Measurements from ENCODE around the gene PDLIM7.

Gene PDLIM7

GRCh38 chr5:177524539-177524900 is 27.1 kb upstream of the PDLIM7 start:
- no peak for DNase-seq

DNA sequence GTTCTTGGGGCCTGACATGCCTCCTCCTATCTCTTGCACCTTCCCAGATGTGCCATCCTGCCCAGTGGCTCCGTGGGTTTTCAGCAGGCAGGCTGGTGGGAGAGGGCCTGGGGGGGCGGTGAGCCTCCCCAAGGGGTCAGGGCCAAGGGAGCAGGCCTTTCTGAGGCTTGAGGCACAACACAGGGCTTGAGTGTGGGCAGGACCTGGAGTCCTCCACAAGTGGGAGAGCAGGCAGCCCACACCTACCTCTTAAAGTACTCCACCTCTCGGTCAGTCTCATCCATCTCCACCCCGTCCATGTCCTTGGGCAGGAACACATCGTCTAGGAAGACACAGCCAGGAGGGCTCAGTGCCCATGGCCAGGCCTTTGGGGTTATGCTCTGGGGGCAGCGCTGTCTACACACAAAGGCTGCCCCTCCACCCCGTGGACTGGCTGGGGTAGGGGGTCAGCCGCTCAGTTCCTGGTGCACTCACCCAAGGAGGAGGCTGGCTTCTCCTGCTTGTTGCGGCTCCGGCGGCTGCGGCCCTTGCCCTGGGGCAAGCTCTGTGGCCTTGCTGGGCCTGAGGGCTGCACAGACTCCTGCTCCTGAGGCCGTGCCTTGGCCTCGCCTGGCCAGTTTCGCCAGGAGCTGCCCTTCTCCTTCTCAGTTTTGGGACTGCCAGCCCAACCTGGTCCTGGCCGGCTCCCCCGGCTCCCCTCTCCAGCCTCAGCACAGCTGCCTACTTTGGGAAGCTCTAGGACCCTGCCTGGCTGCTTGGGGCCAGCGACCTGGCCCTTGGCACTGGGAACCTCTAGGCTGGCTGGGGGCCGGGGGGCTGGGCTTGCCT is 26.5 kb upstream of the PDLIM7 start:
- DNase-seq = no peak

DNA sequence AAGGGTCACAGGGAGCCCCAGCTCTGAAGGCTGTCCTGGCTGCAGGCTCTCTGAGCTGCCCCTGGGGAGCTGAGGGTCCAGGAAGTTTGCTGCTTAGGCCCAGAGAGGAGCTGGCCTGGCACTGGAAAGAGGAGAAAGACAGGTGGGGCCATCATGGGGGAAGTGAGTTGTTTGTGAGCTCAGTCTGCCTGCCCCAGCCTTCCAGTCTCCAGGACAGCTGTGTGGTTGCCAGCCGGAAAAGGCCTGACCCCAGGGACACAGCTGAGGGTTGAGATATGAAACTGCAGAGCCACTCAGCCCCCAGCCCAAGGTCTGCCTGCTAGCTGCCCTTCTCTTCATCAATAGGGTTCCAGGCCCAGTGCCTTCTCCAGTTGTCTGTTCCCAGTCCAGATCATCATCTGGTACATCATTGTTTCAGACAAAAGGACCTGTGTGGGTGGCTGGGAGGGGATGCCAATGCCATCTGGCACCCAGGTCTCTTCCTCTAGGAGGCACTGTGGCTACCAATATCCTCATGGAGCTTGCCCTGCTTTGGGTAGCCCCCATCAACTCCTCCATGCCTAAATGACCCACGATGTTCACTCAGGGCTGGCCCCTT is 23.6 kb upstream of the PDLIM7 start:
- no peak for DNase-seq

GRCh38 chr5:177520271-177520670 is 22.9 kb upstream of the PDLIM7 start:
- no peak for DNase-seq

DNA sequence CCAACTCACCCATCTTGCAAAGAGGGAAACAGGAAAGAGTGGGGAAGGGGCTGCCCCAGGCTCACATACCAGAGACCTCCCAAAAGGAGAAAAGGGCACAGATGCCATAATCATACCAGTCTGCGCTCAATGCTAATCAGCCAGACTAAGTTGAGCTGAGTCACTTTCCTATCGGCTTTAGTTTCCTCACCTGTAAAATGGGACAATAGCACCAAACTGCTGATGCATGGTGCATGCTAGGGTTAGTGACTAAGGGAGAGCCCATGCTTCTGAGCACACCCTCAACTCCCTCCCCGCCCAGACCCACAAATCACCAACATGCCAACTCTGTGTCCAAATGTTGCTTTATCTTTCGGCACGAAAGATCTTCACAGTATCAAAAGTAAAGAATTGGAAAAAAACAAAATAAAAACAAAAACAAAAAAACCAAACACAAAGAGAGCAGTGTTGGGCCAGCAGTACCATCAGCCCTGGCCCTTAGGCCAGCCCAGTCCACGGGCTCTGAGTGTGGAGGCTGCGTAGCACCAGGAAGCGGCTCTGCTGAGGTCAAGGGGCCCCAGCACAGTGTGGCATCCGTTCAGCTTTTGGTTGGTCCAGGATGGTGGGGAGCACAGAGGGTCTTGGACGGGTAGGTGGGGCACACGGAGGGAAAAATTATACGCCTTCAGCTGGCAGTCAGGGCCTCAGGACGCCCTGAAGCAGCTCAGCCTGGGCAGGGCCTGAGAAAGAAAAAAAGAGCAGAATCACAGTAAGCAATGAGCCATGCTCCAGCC is 22.2 kb upstream of the PDLIM7 start:
- no peak for DNase-seq

GRCh38 chr5:177516601-177517568 is 19.5 kb upstream of the PDLIM7 start, which contains the start of gene DDX41:
Gene DDX41 (minus strand): TSS chr5:177516961. CDS start chr5:177516945, 16 bp downstream.
- peak; percentile 93 for DNase-seq

GRCh38 chr5:177515580-177515979 is 18.2 kb upstream of the PDLIM7 start:
- DNase-seq = no peak

DNA sequence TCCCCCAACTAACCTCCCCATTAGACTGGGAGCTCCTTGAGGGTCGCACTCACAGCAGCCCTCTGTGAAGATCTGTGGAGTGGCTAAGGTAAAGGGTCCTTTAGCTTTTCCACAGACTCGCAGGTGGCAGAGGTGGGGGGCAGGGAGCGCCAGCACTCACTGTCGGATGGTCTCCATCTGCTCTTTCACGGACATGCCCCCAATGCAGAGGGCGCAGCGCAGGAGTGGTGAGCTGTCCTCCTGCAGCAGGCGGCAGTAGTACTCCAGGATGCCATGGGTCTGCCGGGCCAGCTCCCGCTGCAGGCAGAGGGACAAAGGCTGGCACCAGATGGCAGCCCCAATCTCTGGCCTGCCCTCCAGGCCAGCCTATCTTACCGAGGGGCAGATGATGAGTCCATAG is 17.1 kb upstream of the PDLIM7 start:
- no peak for DNase-seq

DNA sequence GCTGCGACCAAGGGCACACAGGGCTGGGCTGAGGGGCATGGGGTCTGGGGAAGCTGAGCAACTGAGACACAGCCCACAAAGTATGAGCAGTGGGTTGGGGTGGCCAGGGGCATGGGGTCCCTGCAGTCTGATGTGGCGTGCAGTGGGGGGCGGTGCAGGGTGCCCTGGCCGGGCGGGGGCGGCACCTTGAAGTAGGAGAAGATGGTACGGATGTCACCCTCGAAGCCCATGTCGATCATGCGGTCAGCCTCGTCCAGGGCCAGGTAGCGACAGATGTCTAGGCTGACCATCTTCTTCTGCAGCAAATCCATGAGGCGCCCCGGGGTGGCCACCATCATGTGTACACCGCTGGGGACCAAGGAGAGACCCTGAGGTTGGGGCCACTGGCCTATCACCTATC is 16.1 kb upstream of the PDLIM7 start:
- no peak for DNase-seq

- DNase-seq = no peak
Measured at GRCh38 chr5:177512736-177513380, 15.5 kb upstream of the PDLIM7 start.

DNA sequence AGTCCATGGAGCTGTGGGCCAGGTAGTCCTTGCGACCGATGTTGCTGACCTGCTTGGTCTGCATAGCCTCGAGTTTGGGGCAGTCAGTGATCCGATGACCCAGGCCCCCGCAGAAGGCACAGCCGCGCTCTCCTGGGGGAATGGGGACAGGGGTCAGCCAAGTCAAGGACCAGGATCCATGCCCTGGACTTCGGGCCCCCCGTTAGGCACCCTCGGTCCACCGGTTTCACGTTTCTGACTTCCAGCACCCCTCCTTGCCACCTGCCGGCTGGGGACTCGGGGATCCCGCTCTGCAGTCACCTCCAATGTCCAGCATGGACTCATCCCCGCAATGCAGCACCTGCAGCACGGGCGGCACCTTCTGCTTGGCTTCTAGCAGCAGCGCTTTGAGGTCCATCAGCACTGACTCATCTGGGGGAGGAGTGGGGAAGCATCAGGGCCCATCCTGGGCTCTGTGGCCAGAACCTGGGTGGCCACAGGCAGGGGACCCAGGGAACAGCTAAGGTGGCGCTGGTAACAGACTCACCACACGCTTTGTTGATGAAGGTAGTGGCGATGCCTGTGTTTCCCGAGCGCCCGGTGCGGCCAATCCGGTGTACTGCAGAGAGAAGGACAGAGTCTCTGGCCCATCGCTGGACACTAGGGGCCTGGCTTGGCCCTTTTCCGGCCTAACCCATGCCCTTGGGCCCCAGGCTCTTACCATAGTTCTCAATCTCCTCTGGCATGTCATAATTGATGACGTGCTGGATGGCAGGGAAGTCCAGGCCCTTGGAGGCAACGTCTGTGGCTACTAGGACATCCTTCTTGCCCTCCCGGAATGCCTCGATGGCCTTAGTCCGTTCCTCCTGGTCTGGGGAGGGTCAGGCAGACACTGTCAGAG is 14.6 kb upstream of the PDLIM7 start:
- no peak for DNase-seq

- DNase-seq = no peak
Measured at GRCh38 chr5:177511181-177511580, 13.8 kb upstream of the PDLIM7 start.

DNA sequence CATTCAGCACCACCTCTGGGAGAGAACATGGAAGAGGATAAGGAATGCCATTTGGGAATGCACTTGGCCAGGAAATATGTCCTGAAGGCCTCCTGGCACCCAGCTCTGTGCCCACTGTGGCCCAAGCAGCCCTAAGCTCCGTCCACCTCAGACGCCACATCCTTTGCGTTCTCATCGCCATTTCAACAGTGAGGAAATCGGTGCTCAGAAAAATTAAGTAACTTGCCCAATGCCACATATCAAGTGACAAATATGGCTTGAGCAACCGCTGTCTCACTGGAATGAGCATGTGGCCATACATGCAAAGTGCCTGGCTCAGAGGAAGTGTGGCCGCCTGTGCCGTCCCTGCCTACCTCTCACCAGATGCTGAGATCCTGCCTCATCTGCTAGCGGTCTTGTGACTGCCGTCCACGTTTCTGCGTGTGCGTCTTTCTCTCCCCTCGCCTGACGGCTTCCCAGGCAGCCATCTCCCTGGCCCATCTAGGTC is 13.2 kb upstream of the PDLIM7 start:
- DNase-seq = no peak

- DNase-seq = no peak
Measured at GRCh38 chr5:177509991-177510566, 12.7 kb upstream of the PDLIM7 start.

DNA sequence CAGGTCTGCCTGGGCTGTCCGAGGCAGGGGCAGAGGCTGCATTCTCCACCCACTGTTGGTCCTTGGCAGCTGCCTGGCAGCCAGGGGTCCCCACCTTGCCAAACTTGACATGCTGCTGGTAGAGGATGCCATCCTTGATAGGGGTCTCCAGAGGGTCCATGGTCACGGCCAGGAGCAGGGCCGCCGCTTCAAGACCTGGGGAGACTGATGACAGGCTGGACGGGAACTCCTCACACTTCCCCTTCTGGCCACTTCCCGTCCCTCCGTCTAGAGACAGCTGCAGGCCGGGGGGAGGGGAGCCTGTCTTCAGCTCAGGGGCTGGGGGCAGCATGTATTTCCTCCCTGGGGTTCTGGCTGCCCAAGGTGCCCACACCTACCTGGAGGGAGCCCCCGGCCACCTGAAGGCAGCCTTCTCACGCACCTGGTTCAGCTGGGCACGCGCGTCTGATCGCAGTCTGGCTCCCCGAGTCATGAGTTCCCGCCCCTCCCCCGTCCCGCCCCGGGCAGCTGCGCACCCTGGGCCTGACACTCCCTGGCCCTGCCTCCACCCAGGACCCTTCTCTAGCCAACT is 12.1 kb upstream of the PDLIM7 start, which contains the start of gene DOK3:
TSS of gene DOK3 (minus strand) at position 446 of the 571 bp plus-strand sequence. CDS start at position 160, 286 bp downstream.
- no peak for DNase-seq

DNA sequence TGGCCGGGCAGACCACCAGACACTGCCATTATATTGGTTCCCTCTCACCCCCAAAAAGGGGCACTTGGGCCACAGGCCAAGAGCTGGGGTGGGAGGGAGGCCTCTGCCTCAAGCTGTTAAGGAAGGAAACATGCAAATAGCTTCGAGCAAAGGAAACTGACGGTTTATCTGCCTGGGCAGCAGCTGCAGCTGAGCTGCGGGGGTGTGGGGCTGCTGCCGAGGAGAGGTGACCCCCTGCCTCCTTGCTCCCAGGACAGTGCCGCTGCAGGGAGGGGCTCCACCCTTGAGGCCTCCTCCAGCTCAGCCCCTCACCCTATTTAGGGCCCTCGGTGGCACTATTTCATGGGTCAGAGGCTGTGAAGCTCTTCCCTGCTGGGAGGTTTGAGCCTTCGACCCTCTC is 11.4 kb upstream of the PDLIM7 start:
- DNase-seq = no peak

- DNase-seq = no peak
Measured at GRCh38 chr5:177508221-177508611, 10.8 kb upstream of the PDLIM7 start.

DNA sequence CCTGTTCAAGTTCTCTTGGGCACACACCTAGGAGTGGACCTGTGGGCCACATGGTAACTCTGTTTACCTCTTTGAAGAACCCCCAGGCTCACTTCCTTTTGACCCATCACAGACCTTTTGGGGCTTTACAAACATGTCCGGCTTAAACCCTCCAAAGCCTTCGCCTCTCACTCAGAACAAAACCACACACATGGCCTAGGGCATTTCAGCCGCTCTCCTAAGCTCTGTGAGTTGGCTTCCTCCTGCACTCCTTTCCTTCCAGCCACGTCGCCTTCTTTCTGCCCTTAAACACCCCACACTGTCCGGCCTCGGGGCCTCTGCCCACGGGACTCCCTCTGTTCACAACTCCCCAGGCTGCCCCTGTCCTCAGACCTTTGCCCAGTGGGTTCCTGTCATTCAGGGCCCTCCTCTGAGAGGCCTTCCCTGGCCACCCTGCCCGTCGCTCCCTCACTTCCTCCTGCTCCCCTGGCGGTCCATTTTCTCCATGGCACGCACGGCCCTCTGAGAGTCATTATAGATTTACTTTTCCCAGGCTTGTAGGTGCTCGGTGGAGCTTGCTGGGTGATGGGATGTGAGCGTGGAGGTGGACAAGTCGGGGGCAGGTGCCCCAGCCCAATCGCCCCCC is 10.3 kb upstream of the PDLIM7 start:
- DNase-seq = no peak

GRCh38 chr5:177507165-177507564 is 9.8 kb upstream of the PDLIM7 start:
- no peak for DNase-seq
